ENCODE data around the gene PLD6. TPM values are rescaled to one million over a fixed set of nuclear protein-coding genes. Genes with fewer than 3 reads are reported as not detected.

The PLD6 gene
- total RNA-seq, 3 donors from 2014 or later (not counting 1 experiment from before 2014, with no cell fraction given): 0.45 to 1.7 (median 0.84) TPM

GRCh38 chr17:17204041-17204591 lies 2.0 kb downstream of the PLD6 start:
- intact Hi-C loops (cut with micrococcal nuclease): loop anchor here (10.0 kb wide), 1 partner anchor 89 kb away; no protein-coding TSS in a partner anchor
- Histone ChIP-seq H3K27ac (ENCODE audit: low read length) (peak overlapping the region; percentile 45), H3K4me3 (ENCODE audit: low read length) (no peak overlapping the region), H3K36me3 (ENCODE audit: control insufficient read depth, insufficient read depth, low read length) (peaks cover 2% of the 10 kb centered on the region), H3K27me3 (ENCODE audit: control insufficient read depth, insufficient read depth, low read length) (no peaks in the 10 kb centered on the region), H3K4me1 (ENCODE audit: control insufficient read depth, insufficient read depth, low read length) (peaks cover 43% of the 10 kb centered on the region), H3K9me3 (ENCODE audit: control insufficient read depth, insufficient read depth, low read length) (no peaks in the 10 kb centered on the region)
- Mint-ChIP-seq H3K4me1 (peaks cover 22 to 41% of the 10 kb centered on the region in 2 donors), H3K9me3 (no peaks in the 10 kb centered on the region), H3K27ac (peak overlapping the region; percentile 23 to 87), H3K27me3 (ENCODE audit: low read depth in 2 of 2) (no peaks in the 10 kb centered on the region), H3K36me3 (no peaks in the 10 kb centered on the region), H3K4me3 (peak overlapping the region; percentile 80)
- DNase-seq (peak; percentile 28 to 36), ATAC-seq (peak in 2 of 3 donors; percentile 24 to 25)
- WGBS (ENCODE audit: insufficient coverage): 35% methylated on average over 15 of the region's 15 CpGs
- TF ChIP-seq, protein P1, sequence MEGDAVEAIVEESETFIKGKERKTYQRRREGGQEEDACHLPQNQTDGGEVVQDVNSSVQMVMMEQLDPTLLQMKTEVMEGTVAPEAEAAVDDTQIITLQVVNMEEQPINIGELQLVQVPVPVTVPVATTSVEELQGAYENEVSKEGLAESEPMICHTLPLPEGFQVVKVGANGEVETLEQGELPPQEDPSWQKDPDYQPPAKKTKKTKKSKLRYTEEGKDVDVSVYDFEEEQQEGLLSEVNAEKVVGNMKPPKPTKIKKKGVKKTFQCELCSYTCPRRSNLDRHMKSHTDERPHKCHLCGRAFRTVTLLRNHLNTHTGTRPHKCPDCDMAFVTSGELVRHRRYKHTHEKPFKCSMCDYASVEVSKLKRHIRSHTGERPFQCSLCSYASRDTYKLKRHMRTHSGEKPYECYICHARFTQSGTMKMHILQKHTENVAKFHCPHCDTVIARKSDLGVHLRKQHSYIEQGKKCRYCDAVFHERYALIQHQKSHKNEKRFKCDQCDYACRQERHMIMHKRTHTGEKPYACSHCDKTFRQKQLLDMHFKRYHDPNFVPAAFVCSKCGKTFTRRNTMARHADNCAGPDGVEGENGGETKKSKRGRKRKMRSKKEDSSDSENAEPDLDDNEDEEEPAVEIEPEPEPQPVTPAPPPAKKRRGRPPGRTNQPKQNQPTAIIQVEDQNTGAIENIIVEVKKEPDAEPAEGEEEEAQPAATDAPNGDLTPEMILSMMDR (IDR thresholded peaks at IDR 0.05): no peak

DNA sequence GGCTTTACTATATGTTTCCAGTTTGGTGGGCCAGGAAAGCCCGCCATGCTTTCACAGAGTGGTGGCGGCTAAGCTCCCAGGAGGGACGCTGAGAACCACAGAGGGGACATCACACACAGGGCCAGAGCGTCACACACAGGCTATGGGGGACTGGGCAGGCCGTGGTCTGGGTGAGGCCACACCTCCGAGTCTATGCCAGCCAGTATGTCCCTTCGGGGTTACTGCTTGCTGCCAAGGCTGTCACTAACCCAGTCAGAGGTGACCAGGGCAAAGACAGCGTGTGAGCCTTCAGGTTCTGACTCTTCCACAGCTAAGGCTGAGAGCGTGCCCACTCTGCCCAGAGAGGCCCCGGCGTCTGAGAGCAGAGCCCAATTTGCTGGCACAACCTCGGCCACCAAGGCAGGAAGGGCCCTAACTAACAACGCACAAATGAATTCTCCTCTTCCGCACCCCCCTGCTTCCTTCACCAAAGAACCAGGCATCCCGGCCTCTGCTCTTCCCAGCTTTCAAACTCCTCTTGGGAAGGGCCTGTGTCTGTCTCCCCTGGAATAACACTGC lies 2.9 kb downstream of the PLD6 start:
- H3K4me1 Mint-ChIP-seq: peaks cover 22 to 41% of the 10 kb centered on the region in 2 donors
- Histone ChIP-seq H3K27ac (ENCODE audit: low read length) (peak overlapping the region; percentile 45), H3K4me3 (ENCODE audit: low read length) (no peak overlapping the region), H3K36me3 (ENCODE audit: control insufficient read depth, insufficient read depth, low read length) (peaks cover 2% of the 10 kb centered on the region), H3K27me3 (ENCODE audit: control insufficient read depth, insufficient read depth, low read length) (no peaks in the 10 kb centered on the region), H3K4me1 (ENCODE audit: control insufficient read depth, insufficient read depth, low read length) (peaks cover 43% of the 10 kb centered on the region), H3K9me3 (ENCODE audit: control insufficient read depth, insufficient read depth, low read length) (no peaks in the 10 kb centered on the region)
- ATAC-seq: no peak
- WGBS (ENCODE audit: insufficient coverage): 83% methylated on average over 15 of the region's 15 CpGs
- TF ChIP-seq, protein P1 (IDR thresholded peaks at IDR 0.05): no peak
- intact Hi-C loops (cut with micrococcal nuclease): loop anchor here (10.0 kb wide), 1 partner anchor 88 kb away; no protein-coding TSS in a partner anchor
- H3K4me3 Mint-ChIP-seq: no peak overlapping the region
- DNase-seq: no peak
- H3K27ac Mint-ChIP-seq: peak overlapping the region in 1 of 2 donors; percentile 87
- no peaks in the 10 kb centered on the region for H3K9me3 Mint-ChIP-seq
- H3K36me3 Mint-ChIP-seq: no peaks in the 10 kb centered on the region
- H3K27me3 Mint-ChIP-seq (ENCODE audit: low read depth in 2 of 2): no peaks in the 10 kb centered on the region

DNA sequence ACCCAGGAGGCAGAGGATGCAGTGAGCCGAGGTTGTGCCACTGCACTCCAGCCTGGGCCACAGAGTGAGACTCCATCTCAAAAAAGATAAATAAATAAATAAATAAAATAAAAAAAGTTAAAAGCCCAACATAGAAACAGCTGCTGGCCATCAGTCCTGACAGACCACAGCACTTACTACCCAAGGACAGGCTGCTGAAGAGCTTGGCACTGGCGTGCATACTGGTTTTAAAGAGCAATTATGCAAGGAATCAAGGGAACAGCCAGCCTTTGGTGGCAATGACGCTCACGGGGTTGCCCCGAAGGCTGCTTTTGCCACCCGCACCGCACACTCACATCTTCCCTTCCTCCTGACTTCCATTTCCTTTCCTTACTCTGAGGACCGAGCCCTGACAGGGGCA lies 4.2 kb downstream of the PLD6 start:
- intact Hi-C loops (cut with micrococcal nuclease): loop anchor here (10.0 kb wide), 1 partner anchor 87 kb away; no protein-coding TSS in a partner anchor
- H3K9me3 ChIP-seq (ENCODE audit: control insufficient read depth, insufficient read depth, low read length): no peaks in the 10 kb centered on the region
- peaks cover 42% of the 10 kb centered on the region for H3K4me1 ChIP-seq (ENCODE audit: control insufficient read depth, insufficient read depth, low read length)
- no peak overlapping the region for H3K4me3 ChIP-seq (ENCODE audit: low read length)
- ATAC-seq (no peak), DNase-seq (no peak)
- peaks cover 2% of the 10 kb centered on the region for H3K36me3 ChIP-seq (ENCODE audit: control insufficient read depth, insufficient read depth, low read length)
- 94% methylated on average over 8 of the region's 8 CpGs for WGBS (ENCODE audit: insufficient coverage)
- TF ChIP-seq, protein P1 (IDR thresholded peaks at IDR 0.05): no peak
- Mint-ChIP-seq H3K4me3 (no peak overlapping the region), H3K27me3 (ENCODE audit: low read depth in 2 of 2) (no peaks in the 10 kb centered on the region), H3K36me3 (no peaks in the 10 kb centered on the region), H3K27ac (no peak overlapping the region), H3K4me1 (peaks cover 20 to 39% of the 10 kb centered on the region in 2 donors), H3K9me3 (no peaks in the 10 kb centered on the region)
- H3K27ac ChIP-seq (ENCODE audit: low read length): no peak overlapping the region
- no peaks in the 10 kb centered on the region for H3K27me3 ChIP-seq (ENCODE audit: control insufficient read depth, insufficient read depth, low read length)

Data from natural killer cell (primary cell).